ENCODE data around the gene KRT78.

KRT78 gene

GRCh38 chr12:52871291-52872039, 22.7 kb upstream of the KRT78 start:
- Histone ChIP-seq H2AFZ (no peak overlapping the region), H3K4me2 (ENCODE audit: low read length) (no peak overlapping the region), H3K4me1 (peaks cover 3% of the 10 kb centered on the region), H3K9ac (no peak overlapping the region), H3K4me3 (ENCODE audit: low read depth, low read length) (no peak overlapping the region), H3K27ac (no peak overlapping the region), H3K9me3 (ENCODE audit: control insufficient read depth, low read length) (no peaks in the 10 kb centered on the region), H3K36me3 (ENCODE audit: control insufficient read depth, insufficient read depth, low read length) (no peaks in the 10 kb centered on the region), H3K27me3 (ENCODE audit: control insufficient read depth, insufficient read depth, low read length) (no peaks in the 10 kb centered on the region), H3K79me2 (no peaks in the 10 kb centered on the region)
- TF ChIP-seq, protein P1, sequence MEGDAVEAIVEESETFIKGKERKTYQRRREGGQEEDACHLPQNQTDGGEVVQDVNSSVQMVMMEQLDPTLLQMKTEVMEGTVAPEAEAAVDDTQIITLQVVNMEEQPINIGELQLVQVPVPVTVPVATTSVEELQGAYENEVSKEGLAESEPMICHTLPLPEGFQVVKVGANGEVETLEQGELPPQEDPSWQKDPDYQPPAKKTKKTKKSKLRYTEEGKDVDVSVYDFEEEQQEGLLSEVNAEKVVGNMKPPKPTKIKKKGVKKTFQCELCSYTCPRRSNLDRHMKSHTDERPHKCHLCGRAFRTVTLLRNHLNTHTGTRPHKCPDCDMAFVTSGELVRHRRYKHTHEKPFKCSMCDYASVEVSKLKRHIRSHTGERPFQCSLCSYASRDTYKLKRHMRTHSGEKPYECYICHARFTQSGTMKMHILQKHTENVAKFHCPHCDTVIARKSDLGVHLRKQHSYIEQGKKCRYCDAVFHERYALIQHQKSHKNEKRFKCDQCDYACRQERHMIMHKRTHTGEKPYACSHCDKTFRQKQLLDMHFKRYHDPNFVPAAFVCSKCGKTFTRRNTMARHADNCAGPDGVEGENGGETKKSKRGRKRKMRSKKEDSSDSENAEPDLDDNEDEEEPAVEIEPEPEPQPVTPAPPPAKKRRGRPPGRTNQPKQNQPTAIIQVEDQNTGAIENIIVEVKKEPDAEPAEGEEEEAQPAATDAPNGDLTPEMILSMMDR (IDR thresholded peaks at IDR 0.05), result no peak

DNA sequence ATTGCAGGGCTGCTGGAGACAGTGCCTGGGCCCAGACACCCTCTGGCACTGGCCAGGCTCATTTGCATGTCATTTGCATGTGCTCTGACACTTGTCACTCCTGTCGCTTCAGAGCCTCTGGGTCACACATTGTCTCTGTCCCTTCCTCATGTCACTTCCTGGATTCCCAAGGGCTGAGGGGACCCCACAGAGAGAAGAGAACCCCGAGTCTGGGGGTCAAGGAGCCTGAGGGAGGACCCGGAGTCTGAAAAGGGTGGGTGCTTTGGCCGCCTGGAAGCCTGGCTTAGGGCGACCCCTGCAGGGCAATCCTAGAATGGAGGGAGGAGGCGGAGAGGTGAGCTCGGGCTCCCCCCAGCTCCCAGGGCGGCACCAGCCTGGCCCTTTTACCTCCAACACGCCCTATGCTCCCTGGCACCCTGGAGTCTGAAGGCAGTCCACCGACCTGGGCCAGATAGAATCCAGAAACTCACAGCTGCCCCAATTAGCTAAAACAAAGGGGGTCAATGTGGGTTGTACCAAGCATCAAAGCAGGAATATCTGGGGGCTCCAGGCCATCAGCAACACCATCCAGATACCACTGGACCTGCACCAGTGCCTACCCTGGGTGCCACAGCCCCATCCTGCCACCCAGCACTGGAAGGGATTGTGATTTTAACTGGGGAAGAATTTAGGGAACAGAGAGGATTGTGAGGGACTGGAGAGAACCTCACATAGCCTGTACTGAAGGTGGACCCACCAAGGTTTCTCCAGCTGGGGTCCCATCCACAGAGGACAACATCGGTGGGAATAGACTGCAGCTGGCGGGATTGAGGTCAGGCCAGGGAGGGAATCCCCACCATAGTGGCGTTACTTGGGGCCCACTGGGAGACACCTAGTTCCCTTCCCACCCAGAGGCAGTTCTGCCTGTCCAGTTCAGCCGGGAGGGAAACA, 21.8 kb upstream of the KRT78 start:
- Histone ChIP-seq H3K9ac (no peak overlapping the region), H3K36me3 (ENCODE audit: control insufficient read depth, insufficient read depth, low read length) (no peaks in the 10 kb centered on the region), H3K9me3 (ENCODE audit: control insufficient read depth, low read length) (no peaks in the 10 kb centered on the region), H3K4me1 (peaks cover 3% of the 10 kb centered on the region), H3K79me2 (no peaks in the 10 kb centered on the region), H2AFZ (no peak overlapping the region), H3K4me2 (ENCODE audit: low read length) (no peak overlapping the region), H3K4me3 (ENCODE audit: low read depth, low read length) (no peak overlapping the region), H3K27me3 (ENCODE audit: control insufficient read depth, insufficient read depth, low read length) (no peaks in the 10 kb centered on the region), H3K27ac (no peak overlapping the region)
- TF ChIP-seq, protein P1 (IDR thresholded peaks at IDR 0.05), result peak; percentile 24

- H3K79me2 ChIP-seq, result no peaks in the 10 kb centered on the region
- no peak overlapping the region for H3K27ac ChIP-seq
- TF ChIP-seq, protein P1 (IDR thresholded peaks at IDR 0.05), result no peak
Measured at GRCh38 chr12:52867642-52868041, 18.8 kb upstream of the KRT78 start.

GRCh38 chr12:52867152-52867551, 18.4 kb upstream of the KRT78 start:
- TF ChIP-seq, protein P1 (IDR thresholded peaks at IDR 0.05), result no peak
- Histone ChIP-seq H3K9ac (no peak overlapping the region), H3K9me3 (ENCODE audit: control insufficient read depth, low read length) (no peaks in the 10 kb centered on the region)

More at GRCh38 chr12:52867642-52868041, 18.8 kb upstream of the KRT78 start:
- H3K27me3 ChIP-seq (ENCODE audit: control insufficient read depth, insufficient read depth, low read length), result no peaks in the 10 kb centered on the region
- H3K36me3 ChIP-seq (ENCODE audit: control insufficient read depth, insufficient read depth, low read length), result no peaks in the 10 kb centered on the region
- no peaks in the 10 kb centered on the region for H3K4me1 ChIP-seq
- no peak overlapping the region for H3K9ac ChIP-seq
- H3K4me2 ChIP-seq (ENCODE audit: low read length), result no peak overlapping the region
- no peak overlapping the region for H2AFZ ChIP-seq
- no peaks in the 10 kb centered on the region for H3K9me3 ChIP-seq (ENCODE audit: control insufficient read depth, low read length)
- no peak overlapping the region for H3K4me3 ChIP-seq (ENCODE audit: low read depth, low read length)

More at GRCh38 chr12:52867152-52867551, 18.4 kb upstream of the KRT78 start:
- Histone ChIP-seq H3K4me1 (no peaks in the 10 kb centered on the region), H3K27me3 (ENCODE audit: control insufficient read depth, insufficient read depth, low read length) (no peaks in the 10 kb centered on the region), H3K79me2 (no peaks in the 10 kb centered on the region), H3K4me3 (ENCODE audit: low read depth, low read length) (no peak overlapping the region), H3K27ac (no peak overlapping the region), H3K4me2 (ENCODE audit: low read length) (no peak overlapping the region), H2AFZ (no peak overlapping the region), H3K36me3 (ENCODE audit: control insufficient read depth, insufficient read depth, low read length) (no peaks in the 10 kb centered on the region)

Measured in parathyroid adenoma (tissue), 2 donors.